SK-N-MC (cell line): Measurements from ENCODE around the gene ECHS1.
"Not testable (repeated sequence)": the region's sequence is repeated elsewhere in the genome, so short reads cannot be mapped to it uniquely, and the experiment has no call there.

Experiments used
- EZH2 ChIP-seq: fragments of 200-600 bp; sonication (generic); IDR thresholded peaks from one replicate; pipeline ENCODE4 v1.6.1; 2017; ENCODE audit warnings: antibody characterized with exemption
- POLR2AphosphoS5 ChIP-seq: IDR thresholded peaks from 2 replicates; pipeline ENCODE4 v1.6.1; 2012; ENCODE audit warnings: mild to moderate bottlenecking, low read depth, low read length, borderline replicate concordance

GRCh38 chr10:133376183-133376582, 3.0 kb upstream of the ECHS1 start:
- not testable (repeated sequence) for TF ChIP-seq EZH2, POLR2AphosphoS5
